ENCODE data around the gene PLD4. TPM values are rescaled to one million over a fixed set of nuclear protein-coding genes. Genes with fewer than 3 reads are reported as not detected.

PLD4 gene
- total RNA-seq (1 to 10 TPM; 1.1 to 1.7 TPM), polyA plus RNA-seq (ENCODE audit: insufficient read depth, low read depth, low replicate concordance) (1.2 TPM)
- long read RNA-seq, donor 1, full-length matches to known transcripts: 3 of 3 reads
- long read RNA-seq, donor 1, partial matches to known transcripts: 0 of 3 reads
- long read RNA-seq, donor 1, other reads (novel, unspliced or antisense): 0 of 3 reads
- long read RNA-seq, donor 2, full-length matches to known transcripts: 1 of 1 reads
- long read RNA-seq, donor 2, partial matches to known transcripts: 0 of 1 reads
- long read RNA-seq, donor 2, other reads (novel, unspliced or antisense): 0 of 1 reads

GRCh38 chr14:104924421-104925213 lies at the start of gene PLD4:
TSS of gene PLD4 (plus strand) at chr14:104924879. CDS start at chr14:104927141, 2,262 bp downstream.
- H3K4me3 ChIP-seq: no peak within 1 kb of the TSS
- no peaks in the 10 kb centered on the region for H3K9me3 ChIP-seq
- intact Hi-C loops (cut with DNase I; ENCODE audit: low total_unique reads): no loop called here
- H3K4me1 ChIP-seq: peaks cover 5% of the 10 kb centered on the region
- no peaks in the 10 kb centered on the region for H3K36me3 ChIP-seq (ENCODE audit: low read depth, missing control alignments)
- H3K27ac ChIP-seq: no peak within 1 kb of the TSS
- H3K27me3 ChIP-seq: no peaks in the 10 kb centered on the region
- DNase-seq: no peak
- no peak for TF ChIP-seq CTCF (IDR thresholded peaks at IDR 0.05)
- no peak for TF ChIP-seq POLR2A (IDR thresholded peaks at IDR 0.05)
- 86 to 100% methylated on average over 4 to 14 of the region's 14 CpGs for WGBS, 2 donors

- TF ChIP-seq POLR2A (IDR thresholded peaks at IDR 0.05): no peak
- no peak for TF ChIP-seq CTCF (IDR thresholded peaks at IDR 0.05)
- H3K36me3 ChIP-seq (ENCODE audit: low read depth, missing control alignments): no peaks in the 10 kb centered on the region
- H3K4me1 ChIP-seq: peaks cover 25% of the 10 kb centered on the region
- WGBS, 2 donors: 63 to 91% methylated on average over 8 to 10 of the region's 13 CpGs
- H3K27ac ChIP-seq: peak overlapping the region in 1 of 2 donors; percentile 28
- intact Hi-C loops (cut with DNase I; ENCODE audit: low total_unique reads): no loop called here
- H3K4me3 ChIP-seq: no peak overlapping the region
- H3K9me3 ChIP-seq: no peaks in the 10 kb centered on the region
- H3K27me3 ChIP-seq: no peaks in the 10 kb centered on the region
- DNase-seq: no peak
Measured at GRCh38 chr14:104875412-104875751, 49.3 kb upstream of the PLD4 start.

GRCh38 chr14:104875811-104876210 lies 48.9 kb upstream of the PLD4 start:
- no peaks in the 10 kb centered on the region for H3K9me3 ChIP-seq
- no peak for TF ChIP-seq POLR2A (IDR thresholded peaks at IDR 0.05)
- no peak for TF ChIP-seq CTCF (IDR thresholded peaks at IDR 0.05)
- no peak overlapping the region for H3K4me3 ChIP-seq
- H3K27me3 ChIP-seq: no peaks in the 10 kb centered on the region
- peak; percentile 82 for DNase-seq
- H3K4me1 ChIP-seq: peaks cover 25% of the 10 kb centered on the region
- peak overlapping the region; percentile 28 to 45 for H3K27ac ChIP-seq
- no peaks in the 10 kb centered on the region for H3K36me3 ChIP-seq (ENCODE audit: low read depth, missing control alignments)
- intact Hi-C loops (cut with DNase I; ENCODE audit: low total_unique reads): no loop called here
- 69 to 90% methylated on average over 5 to 8 of the region's 8 CpGs for WGBS, 2 donors

GRCh38 chr14:104876251-104876699 lies 48.4 kb upstream of the PLD4 start:
- H3K27me3 ChIP-seq: no peaks in the 10 kb centered on the region
- intact Hi-C loops (cut with DNase I; ENCODE audit: low total_unique reads): no loop called here
- WGBS, 2 donors: 63 to 87% methylated on average over 5 to 8 of the region's 8 CpGs
- DNase-seq: peak; percentile 48
- H3K4me1 ChIP-seq: peaks cover 25% of the 10 kb centered on the region
- TF ChIP-seq CTCF (IDR thresholded peaks at IDR 0.05) (no peak), POLR2A (IDR thresholded peaks at IDR 0.05) (no peak)
- H3K36me3 ChIP-seq (ENCODE audit: low read depth, missing control alignments): no peaks in the 10 kb centered on the region
- H3K9me3 ChIP-seq: no peaks in the 10 kb centered on the region
- H3K4me3 ChIP-seq: no peak overlapping the region
- H3K27ac ChIP-seq: peak overlapping the region; percentile 45 to 47
